Neural cell (in vitro differentiated cells): ENCODE measurements around the gene CHRNA4. TPM values are rescaled to one million over a fixed set of nuclear protein-coding genes. Genes with fewer than 3 reads are reported as not detected.

Source experiments
- H2AFZ ChIP-seq: fragments of 200-600, 300-800 bp; sonication (generic), shearing (Covaris generic); 2 replicates; pipeline ENCODE4 v1.6.0; 2014; ENCODE audit warnings: low read depth, mild to moderate bottlenecking, antibody characterized with exemption, low read length, moderate library complexity
- H3F3A ChIP-seq: fragments of 200-600 bp; shearing (Covaris generic); 2 replicates; pipeline ENCODE4 v1.6.1; 2016; ENCODE audit warnings: mild to moderate bottlenecking, moderate library complexity, mixed read lengths, antibody characterized with exemption, low read length; ENCODE audit not compliant: insufficient read depth, poor library complexity, severe bottlenecking
- H3K27ac ChIP-seq: fragments of 200-600, 300-800 bp; sonication (generic), shearing (Covaris generic); 2 replicates; pipeline ENCODE4 v1.5.1; 2014; ENCODE audit warnings: mild to moderate bottlenecking, low read length, moderate library complexity
- H3K27me3 ChIP-seq: fragments of 300-800, 200-600 bp; sonication (generic), shearing (Covaris generic); 2 replicates; pipeline ENCODE4 v1.6.0; 2014; ENCODE audit warnings: mild to moderate bottlenecking, low read depth, low read length, moderate library complexity; ENCODE audit not compliant: insufficient read depth
- H3K36me3 ChIP-seq: fragments of 300-800, 200-600 bp; sonication (generic), shearing (Covaris generic); 2 replicates; pipeline ENCODE4 v1.5.1; 2014; ENCODE audit warnings: mild to moderate bottlenecking, antibody characterized with exemption, low read length, moderate library complexity; ENCODE audit not compliant: insufficient read depth
- H3K4me2 ChIP-seq: fragments of 300-800, 200-600 bp; sonication (generic), shearing (Covaris generic); 2 replicates; pipeline ENCODE4 v1.6.0; 2014; ENCODE audit warnings: mild to moderate bottlenecking, low read length
- H3K4me3 ChIP-seq: fragments of 300-800, 200-600 bp; sonication (generic), shearing (Covaris generic); 2 replicates; pipeline ENCODE4 v1.5.1; 2014; ENCODE audit warnings: mild to moderate bottlenecking, low read length, moderate library complexity
- H3K79me2 ChIP-seq: fragments of 200-600 bp; shearing (Covaris generic); replicated peaks from 2 replicates; pipeline ENCODE4 v1.6.0; 2014; ENCODE audit warnings: mild to moderate bottlenecking, low read length, moderate library complexity; ENCODE audit not compliant: insufficient read depth
- H3K9ac ChIP-seq: fragments of 300-800, 200-600 bp; sonication (generic), shearing (Covaris generic); 2 replicates; pipeline ENCODE4 v1.6.1; 2016; ENCODE audit warnings: mild to moderate bottlenecking, low read length, mixed read lengths
- H3K9me2 ChIP-seq: fragments of 200-600 bp; shearing (Covaris generic); 2 replicates; pipeline ENCODE4 v1.6.1; 2016; ENCODE audit warnings: mild to moderate bottlenecking, low read length, mixed read lengths; ENCODE audit not compliant: insufficient read depth
- H3K9me3 ChIP-seq: fragments of 200-600, 300-800 bp; sonication (generic), shearing (Covaris generic); 2 replicates; pipeline ENCODE4 v1.6.1; 2016; ENCODE audit warnings: mild to moderate bottlenecking, mixed run types, low read length, moderate library complexity, mixed read lengths
- H4K20me1 ChIP-seq: fragments of 200-600 bp; shearing (Covaris generic); 2 replicates; pipeline ENCODE4 v1.6.1; 2016; ENCODE audit warnings: mild to moderate bottlenecking, mixed run types; ENCODE audit not compliant: insufficient read depth
- CTCF ChIP-seq: fragments of 450-650 bp; IDR thresholded peaks from 2 replicates; pipeline ENCODE4 v1.5.1; 2014; ENCODE audit warnings: antibody characterized with exemption, mild to moderate bottlenecking, moderate library complexity; ENCODE audit not compliant: poor library complexity, severe bottlenecking
- EP300 ChIP-seq: fragments of 450-650 bp; conservative IDR thresholded peaks from 2 replicates; pipeline ENCODE4 v1.6.1; 2014; ENCODE audit warnings: antibody characterized with exemption, mild to moderate bottlenecking, moderate library complexity; ENCODE audit not compliant: poor library complexity, severe bottlenecking
- EZH2 ChIP-seq: fragments of 200-600, 300-800 bp; shearing (Covaris generic), sonication (generic); IDR thresholded peaks from 2 replicates; pipeline ENCODE4 v1.6.1; 2014; ENCODE audit warnings: antibody characterized with exemption, low read length, borderline replicate concordance, mild to moderate bottlenecking; ENCODE audit not compliant: insufficient read depth, poor library complexity, severe bottlenecking
- MXI1 ChIP-seq: fragments of 450-650 bp; conservative IDR thresholded peaks from 2 replicates; pipeline ENCODE4 v1.6.1; 2014; ENCODE audit warnings: antibody characterized with exemption, mild to moderate bottlenecking; ENCODE audit not compliant: poor library complexity, severe bottlenecking
- POLR2AphosphoS5 ChIP-seq: IDR thresholded peaks from 2 replicates; pipeline ENCODE4 v1.6.1; 2012
- RAD21 ChIP-seq: fragments of 450-650 bp; conservative IDR thresholded peaks from 2 replicates; pipeline ENCODE4 v1.6.1; 2014; ENCODE audit warnings: antibody characterized with exemption, mild to moderate bottlenecking, moderate library complexity
- REST ChIP-seq: IDR thresholded peaks from 2 replicates; pipeline ENCODE4 v1.6.1; 2012; ENCODE audit warnings: borderline replicate concordance
- SMC3 ChIP-seq: fragments of 450-650 bp; conservative IDR thresholded peaks from 2 replicates; pipeline ENCODE4 v1.6.1; 2014; ENCODE audit warnings: antibody characterized with exemption, mild to moderate bottlenecking, moderate library complexity; ENCODE audit not compliant: poor library complexity
- TAF1 ChIP-seq: IDR thresholded peaks from 2 replicates; pipeline ENCODE4 v1.6.1; 2012; ENCODE audit warnings: low read depth
- polyA plus RNA-seq: library from polyadenylated mRNA; depleted of rRNA; stranded (reverse); fragments of >200 nt; gene quantifications from 2 replicates; pipeline ENCODE4 v1.2.3, GENCODE V29; 2014

CHRNA4 gene
- polyA plus RNA-seq, 1 donor from 2014 or later: 6.8 TPM

GRCh38 chr20:63322933-63323273 is 38.2 kb downstream of the CHRNA4 start:
- no peaks in the 10 kb centered on the region for H3F3A ChIP-seq
- H3K9me3 ChIP-seq: no peaks in the 10 kb centered on the region
- no peak overlapping the region for H3K27ac ChIP-seq
- H3K79me2 ChIP-seq: no peaks in the 10 kb centered on the region
- TF ChIP-seq EZH2: no peak
- TF ChIP-seq EP300: no peak
- TF ChIP-seq REST: no peak
- no peak for TF ChIP-seq MXI1
- no peak for TF ChIP-seq SMC3
- no peak for TF ChIP-seq POLR2AphosphoS5
- TF ChIP-seq TAF1: no peak
- no peak for TF ChIP-seq RAD21
- no peak for TF ChIP-seq CTCF
- no peaks in the 10 kb centered on the region for H3K9me2 ChIP-seq
- no peak overlapping the region for H2AFZ ChIP-seq
- no peaks in the 10 kb centered on the region for H3K36me3 ChIP-seq
- H3K4me3 ChIP-seq: no peak overlapping the region
- H3K4me2 ChIP-seq: no peak overlapping the region
- no peak overlapping the region for H3K9ac ChIP-seq
- no peaks in the 10 kb centered on the region for H4K20me1 ChIP-seq
- no peaks in the 10 kb centered on the region for H3K27me3 ChIP-seq

GRCh38 chr20:63322146-63322932 is 38.8 kb downstream of the CHRNA4 start:
- Histone ChIP-seq H3K27me3 (no peaks in the 10 kb centered on the region), H4K20me1 (no peaks in the 10 kb centered on the region), H3K4me3 (no peak overlapping the region), H3K79me2 (no peaks in the 10 kb centered on the region), H3K9me2 (no peaks in the 10 kb centered on the region), H3K4me2 (no peak overlapping the region), H3K9ac (no peak overlapping the region), H3K36me3 (no peaks in the 10 kb centered on the region), H3K9me3 (no peaks in the 10 kb centered on the region), H3F3A (no peaks in the 10 kb centered on the region), H2AFZ (no peak overlapping the region), H3K27ac (no peak overlapping the region)
- TF ChIP-seq TAF1 (no peak), RAD21 (no peak), SMC3 (no peak)
